RWPE2 (cell line): Measurements from ENCODE around the gene INSYN2A.

Experiments
- ATAC-seq: fragments of 200-7000 bp; cut with Tn5 transposase; 3 replicates; pipeline ENCODE4 v1.9.1; 2021; ENCODE audit warnings: low read depth
- DNase-seq: peaks from one replicate; pipeline ENCODE4 v3.0.0-alpha.2; 2020; ENCODE audit warnings: low spot score
- H3K27ac ChIP-seq: fragments of 450-650 bp; 2 replicates; pipeline ENCODE4 v1.5.1; 2017; ENCODE audit warnings: mild to moderate bottlenecking; ENCODE audit not compliant: poor library complexity, severe bottlenecking
- H3K27me3 ChIP-seq: fragments of 250-450 bp; sonication (Bioruptor Pico); 2 replicates; pipeline ENCODE4 v1.5.1; 2021; ENCODE audit warnings: mild to moderate bottlenecking, moderate library complexity; ENCODE audit not compliant: insufficient read depth, poor library complexity, severe bottlenecking
- H3K36me3 ChIP-seq: fragments of 250-450 bp; sonication (Bioruptor Pico); 2 replicates; pipeline ENCODE4 v1.5.1; 2020; ENCODE audit warnings: low read depth, mild to moderate bottlenecking, moderate library complexity
- H3K4me1 ChIP-seq: fragments of 250-450 bp; sonication (Bioruptor Pico); 2 replicates; pipeline ENCODE4 v1.5.1; 2021; ENCODE audit warnings: mild to moderate bottlenecking, moderate library complexity; ENCODE audit not compliant: insufficient read depth, poor library complexity, severe bottlenecking
- H3K4me3 ChIP-seq: fragments of 250-450 bp; sonication (Bioruptor Pico); 2 replicates; pipeline ENCODE4 v1.5.1; 2021; ENCODE audit warnings: mild to moderate bottlenecking, moderate library complexity; ENCODE audit not compliant: severe bottlenecking
- H3K9me3 ChIP-seq: fragments of 250-450 bp; sonication (Bioruptor Pico); 2 replicates; pipeline ENCODE4 v1.5.1; 2021; ENCODE audit warnings: mild to moderate bottlenecking, moderate library complexity; ENCODE audit not compliant: severe bottlenecking
- TF ChIP-seq, protein P1 (sequence below): fragments of 450-650 bp; IDR thresholded peaks from one replicate; pipeline ENCODE4 v1.5.1; 2017; ENCODE audit warnings: mild to moderate bottlenecking, moderate library complexity; ENCODE audit not compliant: poor library complexity, severe bottlenecking

Gene INSYN2A

DNA sequence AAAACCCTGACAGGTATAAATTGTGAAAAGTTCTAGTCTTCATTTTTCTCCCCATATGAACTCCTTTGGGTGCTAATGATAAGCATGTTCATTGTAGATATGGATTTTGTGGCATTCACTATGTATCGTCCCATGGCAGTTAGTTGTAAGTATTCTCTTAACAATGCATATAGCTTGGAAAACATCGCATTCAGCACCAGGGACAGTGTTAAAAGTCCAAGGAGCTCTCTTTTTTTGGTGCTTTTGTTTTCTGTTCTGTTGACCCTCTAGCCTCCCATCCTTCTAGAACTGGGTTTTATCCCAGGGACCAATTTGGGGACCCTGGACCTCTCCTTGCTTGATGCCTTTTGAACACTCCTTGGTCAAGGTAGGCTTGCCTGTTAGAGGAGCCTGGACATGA is 37.7 kb downstream of the INSYN2A start:
- Histone ChIP-seq H3K36me3 (no peaks in the 10 kb centered on the region), H3K27ac (no peak overlapping the region), H3K4me1 (peaks cover 4% of the 10 kb centered on the region), H3K9me3 (no peaks in the 10 kb centered on the region), H3K27me3 (no peaks in the 10 kb centered on the region), H3K4me3 (no peak overlapping the region)
- ATAC-seq (no peak), DNase-seq (no peak)
- TF ChIP-seq, protein P1, sequence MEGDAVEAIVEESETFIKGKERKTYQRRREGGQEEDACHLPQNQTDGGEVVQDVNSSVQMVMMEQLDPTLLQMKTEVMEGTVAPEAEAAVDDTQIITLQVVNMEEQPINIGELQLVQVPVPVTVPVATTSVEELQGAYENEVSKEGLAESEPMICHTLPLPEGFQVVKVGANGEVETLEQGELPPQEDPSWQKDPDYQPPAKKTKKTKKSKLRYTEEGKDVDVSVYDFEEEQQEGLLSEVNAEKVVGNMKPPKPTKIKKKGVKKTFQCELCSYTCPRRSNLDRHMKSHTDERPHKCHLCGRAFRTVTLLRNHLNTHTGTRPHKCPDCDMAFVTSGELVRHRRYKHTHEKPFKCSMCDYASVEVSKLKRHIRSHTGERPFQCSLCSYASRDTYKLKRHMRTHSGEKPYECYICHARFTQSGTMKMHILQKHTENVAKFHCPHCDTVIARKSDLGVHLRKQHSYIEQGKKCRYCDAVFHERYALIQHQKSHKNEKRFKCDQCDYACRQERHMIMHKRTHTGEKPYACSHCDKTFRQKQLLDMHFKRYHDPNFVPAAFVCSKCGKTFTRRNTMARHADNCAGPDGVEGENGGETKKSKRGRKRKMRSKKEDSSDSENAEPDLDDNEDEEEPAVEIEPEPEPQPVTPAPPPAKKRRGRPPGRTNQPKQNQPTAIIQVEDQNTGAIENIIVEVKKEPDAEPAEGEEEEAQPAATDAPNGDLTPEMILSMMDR: no peak

- Histone ChIP-seq H3K27ac (no peak overlapping the region), H3K27me3 (no peaks in the 10 kb centered on the region), H3K4me3 (no peak overlapping the region), H3K4me1 (peaks cover 2% of the 10 kb centered on the region), H3K36me3 (no peaks in the 10 kb centered on the region), H3K9me3 (no peaks in the 10 kb centered on the region)
- ATAC-seq (no peak), DNase-seq (no peak)
- TF ChIP-seq, protein P1: no peak
Measured at GRCh38 chr10:127157506-127158200, 38.7 kb downstream of the INSYN2A start.

GRCh38 chr10:127157089-127157488 is 39.3 kb downstream of the INSYN2A start:
- no peak for DNase-seq
- Histone ChIP-seq H3K9me3 (no peaks in the 10 kb centered on the region), H3K4me3 (no peak overlapping the region), H3K36me3 (no peaks in the 10 kb centered on the region), H3K27ac (no peak overlapping the region), H3K4me1 (peaks cover 7% of the 10 kb centered on the region), H3K27me3 (no peaks in the 10 kb centered on the region)
- TF ChIP-seq, protein P1: no peak
- no peak for ATAC-seq

DNA sequence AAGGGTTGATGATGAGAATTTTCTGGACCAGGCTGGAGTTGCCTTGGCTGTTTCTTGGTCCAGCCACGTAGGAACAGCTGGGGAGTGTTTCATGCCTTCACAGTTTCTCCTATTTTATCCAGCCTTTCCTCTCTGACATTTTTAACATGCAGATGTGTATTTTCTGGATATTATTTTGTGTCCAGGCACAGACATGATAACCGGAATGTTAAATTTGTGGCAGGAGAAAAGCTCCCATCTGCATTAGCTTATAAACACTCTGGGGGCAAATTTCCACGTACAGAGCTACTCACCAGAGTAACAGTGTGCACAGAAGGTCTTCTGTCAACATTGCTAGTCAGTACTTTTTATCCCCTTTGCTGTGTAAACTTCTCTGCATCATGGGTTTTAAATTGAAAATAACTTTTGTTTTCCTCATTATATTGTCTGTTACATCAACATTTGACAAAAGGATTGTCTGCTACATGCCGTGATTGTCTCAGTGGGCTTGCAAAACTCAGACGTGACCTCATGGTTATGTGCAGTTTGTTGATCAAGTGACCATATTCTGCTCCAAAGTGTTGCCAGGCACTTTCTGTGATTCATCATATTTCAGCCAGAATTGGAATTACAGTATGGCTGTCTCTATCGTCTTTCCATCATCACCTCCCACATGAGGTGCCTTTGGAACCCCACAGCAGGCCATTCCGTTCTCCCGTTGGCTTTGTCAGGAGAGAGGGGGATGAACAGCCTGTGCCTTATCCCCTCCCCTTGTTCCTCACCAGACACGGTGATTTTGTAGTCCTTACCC is 41.4 kb downstream of the INSYN2A start:
- Histone ChIP-seq H3K4me1 (peaks cover 24% of the 10 kb centered on the region), H3K36me3 (0 out of 2 replicates have a peak, but pooled peaks cover 6% of the 10 kb centered on the region), H3K27ac (no peak overlapping the region), H3K4me3 (no peak overlapping the region), H3K27me3 (no peaks in the 10 kb centered on the region), H3K9me3 (no peaks in the 10 kb centered on the region)
- DNase-seq (no peak), ATAC-seq (no peak)
- TF ChIP-seq, protein P1: no peak
